Nephron progenitor cell (in vitro differentiated cells): ENCODE measurements around the gene SEC62.

Experiments
- DNase-seq: peaks from one replicate; pipeline ENCODE4 v3.0.0; 2021
- H3K27ac Mint-ChIP-seq: 2 replicates; pipeline ENCODE4 v1.8.0; 2021; ENCODE audit warnings: mild to moderate bottlenecking, moderate library complexity, mixed read lengths
- H3K27me3 Mint-ChIP-seq: 2 replicates; pipeline ENCODE4 v1.8.0; 2021; ENCODE audit warnings: mild to moderate bottlenecking, low read depth, mixed read lengths; ENCODE audit not compliant: poor library complexity
- H3K36me3 Mint-ChIP-seq: 2 replicates; pipeline ENCODE4 v1.8.0; 2021; ENCODE audit warnings: low read depth, mixed read lengths
- H3K4me1 Mint-ChIP-seq: 2 replicates; pipeline ENCODE4 v1.8.0; 2021; ENCODE audit warnings: mixed read lengths
- H3K4me3 Mint-ChIP-seq: 2 replicates; pipeline ENCODE4 v1.8.0; 2021; ENCODE audit warnings: mild to moderate bottlenecking, moderate library complexity, mixed read lengths
- H3K9me3 Mint-ChIP-seq: 2 replicates; pipeline ENCODE4 v1.8.0; 2021; ENCODE audit warnings: mild to moderate bottlenecking, moderate library complexity, mixed read lengths
- TF ChIP-seq, protein P1 (sequence below): fragments of 200-600 bp; sonication (generic); IDR thresholded peaks from 2 replicates; pipeline ENCODE4 v1.5.0; 2021; ENCODE audit warnings: antibody characterized with exemption

SEC62 gene

DNA sequence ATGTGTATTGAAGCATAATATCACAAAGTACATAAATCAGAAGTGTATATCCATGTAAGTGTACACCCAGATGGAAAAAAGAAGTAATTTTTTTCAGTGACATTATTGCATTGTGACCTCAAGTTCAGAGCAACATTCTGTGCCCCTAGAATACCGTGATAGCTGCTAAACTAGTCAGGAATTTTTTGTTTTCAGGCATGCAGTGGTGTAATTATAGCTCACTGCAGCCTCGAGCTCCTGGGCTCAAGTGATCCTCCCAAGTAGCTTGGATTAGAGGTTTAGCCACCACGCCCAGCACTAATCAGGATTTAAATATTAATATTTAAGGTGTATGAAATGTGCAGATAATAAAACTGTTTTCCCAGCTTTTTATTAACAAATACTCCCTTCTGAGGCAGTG is 25.5 kb downstream of the SEC62 start:
- no peak for DNase-seq
- no peaks in the 10 kb centered on the region for H3K4me1 Mint-ChIP-seq
- no peaks in the 10 kb centered on the region for H3K9me3 Mint-ChIP-seq
- H3K4me3 Mint-ChIP-seq: no peak overlapping the region
- TF ChIP-seq, protein P1, sequence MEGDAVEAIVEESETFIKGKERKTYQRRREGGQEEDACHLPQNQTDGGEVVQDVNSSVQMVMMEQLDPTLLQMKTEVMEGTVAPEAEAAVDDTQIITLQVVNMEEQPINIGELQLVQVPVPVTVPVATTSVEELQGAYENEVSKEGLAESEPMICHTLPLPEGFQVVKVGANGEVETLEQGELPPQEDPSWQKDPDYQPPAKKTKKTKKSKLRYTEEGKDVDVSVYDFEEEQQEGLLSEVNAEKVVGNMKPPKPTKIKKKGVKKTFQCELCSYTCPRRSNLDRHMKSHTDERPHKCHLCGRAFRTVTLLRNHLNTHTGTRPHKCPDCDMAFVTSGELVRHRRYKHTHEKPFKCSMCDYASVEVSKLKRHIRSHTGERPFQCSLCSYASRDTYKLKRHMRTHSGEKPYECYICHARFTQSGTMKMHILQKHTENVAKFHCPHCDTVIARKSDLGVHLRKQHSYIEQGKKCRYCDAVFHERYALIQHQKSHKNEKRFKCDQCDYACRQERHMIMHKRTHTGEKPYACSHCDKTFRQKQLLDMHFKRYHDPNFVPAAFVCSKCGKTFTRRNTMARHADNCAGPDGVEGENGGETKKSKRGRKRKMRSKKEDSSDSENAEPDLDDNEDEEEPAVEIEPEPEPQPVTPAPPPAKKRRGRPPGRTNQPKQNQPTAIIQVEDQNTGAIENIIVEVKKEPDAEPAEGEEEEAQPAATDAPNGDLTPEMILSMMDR: no peak
- H3K27ac Mint-ChIP-seq: no peak overlapping the region
- peaks cover 41% of the 10 kb centered on the region for H3K36me3 Mint-ChIP-seq
- no peaks in the 10 kb centered on the region for H3K27me3 Mint-ChIP-seq

DNA sequence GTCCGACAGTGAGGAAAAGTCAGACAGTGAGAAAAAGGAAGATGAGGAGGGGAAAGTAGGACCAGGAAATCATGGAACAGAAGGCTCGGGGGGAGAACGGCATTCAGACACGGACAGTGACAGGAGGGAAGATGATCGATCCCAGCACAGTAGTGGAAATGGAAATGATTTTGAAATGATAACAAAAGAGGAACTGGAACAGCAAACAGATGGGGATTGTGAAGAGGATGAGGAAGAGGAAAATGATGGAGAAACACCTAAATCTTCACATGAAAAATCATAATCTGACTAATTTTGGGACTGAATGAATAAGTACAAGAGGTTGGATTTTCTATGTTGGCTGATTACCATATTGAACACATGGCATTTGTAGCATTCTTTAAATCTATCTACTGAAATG is 26.2 kb downstream of the SEC62 start:
- H3K4me3 Mint-ChIP-seq: no peak overlapping the region
- no peaks in the 10 kb centered on the region for H3K9me3 Mint-ChIP-seq
- TF ChIP-seq, protein P1: no peak
- no peaks in the 10 kb centered on the region for H3K4me1 Mint-ChIP-seq
- H3K27ac Mint-ChIP-seq: peak overlapping the region; percentile 10
- DNase-seq: no peak
- H3K36me3 Mint-ChIP-seq: peaks cover 37% of the 10 kb centered on the region
- no peaks in the 10 kb centered on the region for H3K27me3 Mint-ChIP-seq

DNA sequence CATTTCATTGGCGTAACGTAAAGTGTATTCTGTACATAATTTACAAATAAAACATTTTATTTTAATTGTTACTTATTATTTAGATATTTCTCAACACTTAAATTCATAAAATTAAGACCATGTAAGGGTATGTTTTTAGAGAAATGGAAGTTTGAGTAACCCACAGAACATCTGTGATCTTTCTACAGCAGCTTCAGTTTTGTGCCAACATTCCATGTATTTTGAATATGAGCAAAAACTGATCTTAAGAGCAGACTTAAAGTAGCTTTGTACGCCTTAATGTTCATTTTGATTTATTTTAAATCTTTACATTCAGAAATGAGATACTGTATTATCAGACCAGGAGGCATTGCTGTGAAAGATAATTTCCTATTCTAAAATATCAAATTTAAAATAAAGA is 27.2 kb downstream of the SEC62 start:
- TF ChIP-seq, protein P1: no peak
- Mint-ChIP-seq H3K27ac (no peak overlapping the region), H3K4me1 (no peaks in the 10 kb centered on the region), H3K9me3 (no peaks in the 10 kb centered on the region), H3K27me3 (no peaks in the 10 kb centered on the region), H3K4me3 (no peak overlapping the region), H3K36me3 (peaks cover 28% of the 10 kb centered on the region)
- no peak for DNase-seq

DNA sequence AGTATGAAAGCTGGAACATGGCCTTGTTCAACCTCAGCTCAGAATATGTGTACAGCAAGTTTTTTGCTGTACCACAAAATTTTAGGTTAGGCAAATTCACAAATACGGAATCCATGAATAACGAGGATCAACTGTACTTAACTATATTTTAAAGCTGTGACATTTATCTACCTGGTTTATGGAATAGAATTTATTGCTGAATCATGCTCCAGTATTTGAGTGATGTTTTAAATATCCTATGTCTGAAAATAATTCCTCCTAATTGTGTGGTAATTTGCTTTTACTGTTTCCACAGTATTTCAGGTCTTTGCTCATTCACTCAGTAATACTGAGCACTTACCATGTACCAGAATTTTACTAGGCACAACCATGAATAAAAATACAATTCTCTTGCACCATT is 29.5 kb downstream of the SEC62 start:
- Mint-ChIP-seq H3K27me3 (no peaks in the 10 kb centered on the region), H3K4me1 (no peaks in the 10 kb centered on the region), H3K4me3 (no peak overlapping the region), H3K36me3 (peaks cover 16% of the 10 kb centered on the region), H3K27ac (no peak overlapping the region), H3K9me3 (no peaks in the 10 kb centered on the region)
- DNase-seq: no peak
- TF ChIP-seq, protein P1: no peak

DNA sequence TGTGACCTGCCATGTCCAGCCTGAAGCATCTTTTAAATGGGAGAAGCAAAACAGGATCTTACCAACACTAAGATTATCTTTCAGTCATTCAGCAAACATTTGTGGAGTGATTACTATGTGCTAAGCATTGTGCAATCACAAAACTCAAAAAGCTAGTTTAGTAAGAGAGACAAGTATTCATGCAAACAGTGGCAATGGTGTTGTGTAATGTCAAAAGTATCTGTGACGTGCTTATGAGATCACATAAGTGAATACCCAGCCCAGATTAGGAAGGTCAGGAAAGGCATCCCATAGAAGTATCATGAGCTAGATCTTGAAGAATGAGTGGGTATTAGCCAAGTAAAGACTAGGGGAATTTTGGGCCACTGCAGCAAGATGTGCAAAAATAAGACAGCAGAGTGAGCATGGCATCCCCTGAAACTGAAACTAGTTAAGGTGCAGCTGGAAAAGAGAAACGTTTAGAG is 32.1 kb downstream of the SEC62 start:
- H3K27ac Mint-ChIP-seq: peak overlapping the region; percentile 82
- peaks cover 5% of the 10 kb centered on the region for H3K36me3 Mint-ChIP-seq
- no peaks in the 10 kb centered on the region for H3K9me3 Mint-ChIP-seq
- DNase-seq: no peak
- TF ChIP-seq, protein P1: no peak
- H3K4me1 Mint-ChIP-seq: peaks cover 6% of the 10 kb centered on the region
- H3K4me3 Mint-ChIP-seq: no peak overlapping the region
- H3K27me3 Mint-ChIP-seq: no peaks in the 10 kb centered on the region

DNA sequence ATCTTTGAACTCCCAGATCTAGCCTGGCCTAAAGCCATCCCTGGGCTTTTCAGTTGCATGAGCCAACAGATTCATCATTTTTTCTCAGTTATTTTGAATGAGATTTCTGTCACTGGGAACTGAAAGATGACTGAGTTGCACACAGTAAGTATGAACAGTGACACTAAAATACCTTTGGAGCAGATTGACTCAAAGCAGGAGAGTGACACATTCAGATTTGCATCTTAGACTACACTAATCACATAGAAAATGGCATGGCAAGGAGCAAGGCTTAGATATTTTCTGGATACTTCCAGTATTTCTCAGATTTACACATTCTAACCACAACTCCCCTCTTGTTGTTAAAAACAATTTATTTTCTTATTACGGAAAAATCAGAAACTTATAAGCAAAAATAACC is 32.8 kb downstream of the SEC62 start:
- DNase-seq: no peak
- Mint-ChIP-seq H3K9me3 (no peaks in the 10 kb centered on the region), H3K4me1 (peaks cover 6% of the 10 kb centered on the region), H3K36me3 (peaks cover 5% of the 10 kb centered on the region), H3K27ac (no peak overlapping the region), H3K4me3 (no peak overlapping the region), H3K27me3 (no peaks in the 10 kb centered on the region)
- TF ChIP-seq, protein P1: no peak
